Suprapubic skin (tissue), 4 donors: ENCODE results near the gene YPEL2.

ENCODE experiments used
- EP300 ChIP-seq: sonication (generic); formaldehyde crosslinking; IDR thresholded peaks from one replicate; pipeline ENCODE4 v1.6.1; 2017; ENCODE audit warnings: antibody characterized with exemption
- POLR2A ChIP-seq, 2 donors: fragments of 450-650 bp; IDR thresholded peaks; one replicate each; pipeline ENCODE4 v1.6.1; 2017; ENCODE audit warnings: antibody characterized with exemption in 2 of 2, mild to moderate bottlenecking in 2 of 2, moderate library complexity in 2 of 2
- POLR2AphosphoS5 ChIP-seq, 3 donors: sonication (generic); formaldehyde crosslinking; IDR thresholded peaks; one replicate each; pipeline ENCODE4 v1.6.1; 2017; ENCODE audit warnings: antibody characterized with exemption in 3 of 3
- TF ChIP-seq, protein P1 (sequence below), 2 donors: fragments of 200-600 bp in 1 of 2; fragments of 450-650 bp in 1 of 2; sonication (generic) in 1 of 2; IDR thresholded peaks; one replicate each; pipeline ENCODE4 v1.5.1; 2016 to 2019; ENCODE audit warnings: antibody characterized with exemption in 2 of 2, mild to moderate bottlenecking in 1 of 2, moderate library complexity in 1 of 2

DNA sequence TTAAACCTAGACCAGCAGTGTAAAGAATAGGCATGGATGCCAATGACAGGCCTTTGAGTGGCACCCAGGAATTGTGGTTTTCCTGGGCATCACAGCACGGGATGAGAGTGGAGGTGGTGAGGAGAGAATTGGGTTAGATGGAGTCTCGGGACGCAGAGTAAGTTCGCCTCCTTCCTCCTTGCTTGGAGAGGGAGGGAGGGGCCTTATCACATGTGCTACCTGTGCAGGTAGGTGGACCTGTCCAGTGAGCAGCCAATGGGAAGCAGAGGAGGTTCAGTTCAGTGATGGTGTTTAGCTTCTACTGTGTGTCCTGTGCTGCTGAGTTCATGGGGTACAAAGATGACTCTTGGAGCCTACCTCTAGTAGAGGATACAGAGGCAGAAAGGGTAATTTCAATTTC is 14.9 kb downstream of the YPEL2 start:
- TF ChIP-seq, protein P1, sequence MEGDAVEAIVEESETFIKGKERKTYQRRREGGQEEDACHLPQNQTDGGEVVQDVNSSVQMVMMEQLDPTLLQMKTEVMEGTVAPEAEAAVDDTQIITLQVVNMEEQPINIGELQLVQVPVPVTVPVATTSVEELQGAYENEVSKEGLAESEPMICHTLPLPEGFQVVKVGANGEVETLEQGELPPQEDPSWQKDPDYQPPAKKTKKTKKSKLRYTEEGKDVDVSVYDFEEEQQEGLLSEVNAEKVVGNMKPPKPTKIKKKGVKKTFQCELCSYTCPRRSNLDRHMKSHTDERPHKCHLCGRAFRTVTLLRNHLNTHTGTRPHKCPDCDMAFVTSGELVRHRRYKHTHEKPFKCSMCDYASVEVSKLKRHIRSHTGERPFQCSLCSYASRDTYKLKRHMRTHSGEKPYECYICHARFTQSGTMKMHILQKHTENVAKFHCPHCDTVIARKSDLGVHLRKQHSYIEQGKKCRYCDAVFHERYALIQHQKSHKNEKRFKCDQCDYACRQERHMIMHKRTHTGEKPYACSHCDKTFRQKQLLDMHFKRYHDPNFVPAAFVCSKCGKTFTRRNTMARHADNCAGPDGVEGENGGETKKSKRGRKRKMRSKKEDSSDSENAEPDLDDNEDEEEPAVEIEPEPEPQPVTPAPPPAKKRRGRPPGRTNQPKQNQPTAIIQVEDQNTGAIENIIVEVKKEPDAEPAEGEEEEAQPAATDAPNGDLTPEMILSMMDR (IDR thresholded peaks at IDR 0.05) = no peak
- no peak for TF ChIP-seq POLR2A (IDR thresholded peaks at IDR 0.05)
- TF ChIP-seq EP300 = no peak
- no peak for TF ChIP-seq POLR2AphosphoS5 (IDR thresholded peaks at IDR 0.05)
